Liver (tissue), 9 donors: ENCODE measurements around the gene PDE3B. TPM values are rescaled to one million over a fixed set of nuclear protein-coding genes. Genes with fewer than 3 reads are reported as not detected.

ENCODE experiments used
- DNase-seq: peaks from one replicate; pipeline ENCODE4 v3.0.0-alpha.2; 2017; ENCODE audit warnings: low spot score
- H3K27ac ChIP-seq, 2 donors: one replicate each; pipeline ENCODE4 v1.7.0; 2013; ENCODE audit warnings: inconsistent platforms in 2 of 2, low read length in 2 of 2, control low read depth in 1 of 2, low read depth in 1 of 2, mild to moderate bottlenecking in 1 of 2
- H3K27me3 ChIP-seq, 4 donors: one replicate each; pipeline versions ENCODE4 v1.6.1 to v1.7.0; 2013; ENCODE audit warnings: low read length in 3 of 4, inconsistent platforms in 1 of 4, mild to moderate bottlenecking in 1 of 4, moderate library complexity in 1 of 4; ENCODE audit not compliant: control insufficient read depth in 4 of 4, insufficient read depth in 4 of 4
- H3K36me3 ChIP-seq, 4 donors: one replicate each; pipeline versions ENCODE4 v1.6.1 to v1.7.0; 2013; ENCODE audit warnings: low read length in 3 of 4, mild to moderate bottlenecking in 3 of 4, low read depth in 1 of 4, moderate library complexity in 1 of 4; ENCODE audit not compliant: control insufficient read depth in 4 of 4, insufficient read depth in 3 of 4
- H3K4me1 ChIP-seq, 4 donors: one replicate each; pipeline versions ENCODE4 v1.6.1 to v1.7.0; 2013; ENCODE audit warnings: low read length in 3 of 4, mild to moderate bottlenecking in 3 of 4, moderate library complexity in 1 of 4; ENCODE audit not compliant: control insufficient read depth in 4 of 4, insufficient read depth in 4 of 4
- H3K4me3 ChIP-seq, 3 donors: one replicate each; pipeline versions ENCODE4 v1.6.1 to v1.7.0; 2013; ENCODE audit warnings: low read length in 3 of 3, control low read depth in 1 of 3, low read depth in 1 of 3, mild to moderate bottlenecking in 1 of 3
- H3K9ac ChIP-seq, 2 donors: one replicate each; pipeline ENCODE4 v1.7.0; 2013; ENCODE audit warnings: low read length in 2 of 2, mild to moderate bottlenecking in 2 of 2, moderate library complexity in 2 of 2, control low read depth in 1 of 2, low read depth in 1 of 2
- H3K9me3 ChIP-seq, 4 donors: one replicate each; pipeline versions ENCODE4 v1.6.1 to v1.7.0; 2013; ENCODE audit warnings: low read length in 3 of 4; ENCODE audit not compliant: control insufficient read depth in 4 of 4
- CTCF ChIP-seq: fragments of 150-350 bp; IDR thresholded peaks from 2 replicates; pipeline ENCODE4 v1.5.1; 2017; ENCODE audit warnings: improper control_type of control experiment, low read depth, low read length; ENCODE audit not compliant: missing input control
- EGR1 ChIP-seq, 2 donors: IDR thresholded peaks; 2 replicates each; pipeline ENCODE4 v1.6.1; 2016 to 2018; ENCODE audit warnings: antibody characterized with exemption in 2 of 2, low read depth in 2 of 2
- FOXA2 ChIP-seq: IDR thresholded peaks from 2 replicates; pipeline ENCODE4 v1.6.1; 2016; ENCODE audit warnings: antibody characterized with exemption
- HNF4A ChIP-seq, 2 donors: conservative IDR thresholded peaks; 2 replicates each; pipeline ENCODE4 v1.6.1; 2016; ENCODE audit warnings: antibody characterized with exemption in 2 of 2, mild to moderate bottlenecking in 2 of 2
- HNF4G ChIP-seq: IDR thresholded peaks from 2 replicates; pipeline ENCODE4 v1.6.1; 2016; ENCODE audit warnings: antibody characterized with exemption
- JUND ChIP-seq, 2 donors: IDR thresholded peaks; 2 replicates each; pipeline ENCODE4 v1.6.1; 2016; ENCODE audit warnings: antibody characterized with exemption in 2 of 2
- MAX ChIP-seq: IDR thresholded peaks from 2 replicates; pipeline ENCODE4 v1.6.1; 2016; ENCODE audit warnings: antibody characterized with exemption
- REST ChIP-seq: IDR thresholded peaks from 2 replicates; pipeline ENCODE4 v1.6.1; 2016; ENCODE audit warnings: antibody characterized with exemption, mild to moderate bottlenecking
- RXRA ChIP-seq, 2 donors: IDR thresholded peaks; 2 replicates each; pipeline ENCODE4 v1.6.1; 2017 to 2018; ENCODE audit warnings: antibody characterized with exemption in 2 of 2, mild to moderate bottlenecking in 1 of 2
- SP1 ChIP-seq: IDR thresholded peaks from 2 replicates; pipeline ENCODE4 v1.6.1; 2018; ENCODE audit warnings: antibody characterized with exemption, mild to moderate bottlenecking
- TAF1 ChIP-seq: conservative IDR thresholded peaks from 2 replicates; pipeline ENCODE4 v1.6.1; 2016; ENCODE audit warnings: antibody characterized with exemption, mild to moderate bottlenecking
- YY1 ChIP-seq: IDR thresholded peaks from 2 replicates; pipeline ENCODE4 v1.6.1; 2016; ENCODE audit warnings: antibody characterized with exemption, mild to moderate bottlenecking
- WGBS: extraction: QIAGEN DNeasy Blood & Tissue Kit; methylation state at CpG from one replicate; pipeline ENCODE4 v1.1.7; 2013; 5-methylcytosine and 5-hydroxymethylcytosine counted together
- polyA plus RNA-seq, 2 donors: library from polyadenylated mRNA; stranded (reverse) in 1 of 2; unstranded in 1 of 2; fragments of 200-250 nt in 1 of 2; fragments of >200 nt in 1 of 2; fragmentation: Nextera tagmentation in 1 of 2; extraction: Ambion mirVana in 1 of 2; gene quantifications; one replicate each; pipeline versions ENCODE4 v1.2.1 to v1.2.3, GENCODE V29; 2013 to 2015
- total RNA-seq, 2 donors: library from RNA; depleted of rRNA; stranded (reverse); fragments of >200 nt; gene quantifications; one replicate each; pipeline ENCODE4 v1.2.3, GENCODE V29; 2014
- TF ChIP-seq, protein P1 (sequence below): IDR thresholded peaks from 2 replicates; pipeline ENCODE4 v1.6.1; 2016; ENCODE audit warnings: antibody characterized with exemption
- donor health status: healthy.
- donor health status: healthy.
- donor health status: healthy.
- donor health status: healthy.
- donor health status: healthy.

PDE3B gene
- total and polyA plus RNA-seq, 4 donors, result 11.3 to 43.1 (median 21.7) TPM

DNA sequence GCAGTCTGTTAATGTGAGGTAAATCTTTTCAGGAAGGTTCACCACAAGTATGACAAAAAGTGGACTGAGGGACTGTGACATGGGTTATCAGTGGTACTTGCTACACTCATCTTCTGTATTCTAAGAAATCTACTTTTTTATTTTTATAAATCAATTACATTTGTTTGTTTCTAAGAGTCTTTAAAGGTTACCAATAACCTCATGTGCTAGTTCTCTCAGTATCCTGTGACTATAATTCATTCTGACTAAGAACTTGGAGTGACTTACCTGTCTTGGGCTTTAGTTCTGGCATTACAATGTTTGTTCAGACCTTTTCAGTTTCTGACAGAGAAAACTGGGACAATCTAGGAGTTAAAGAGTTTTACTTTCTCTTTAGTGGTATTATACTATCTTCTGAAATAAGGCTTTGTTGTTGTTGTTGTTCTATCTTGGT, 108.4 kb downstream of the PDE3B start (continued):
- TF ChIP-seq REST, result no peak
- no peak for TF ChIP-seq RXRA (IDR thresholded peaks at IDR 0.05)
- TF ChIP-seq EGR1 (IDR thresholded peaks at IDR 0.05; ENCODE audit: low read depth in 2 of 2), result no peak

DNA sequence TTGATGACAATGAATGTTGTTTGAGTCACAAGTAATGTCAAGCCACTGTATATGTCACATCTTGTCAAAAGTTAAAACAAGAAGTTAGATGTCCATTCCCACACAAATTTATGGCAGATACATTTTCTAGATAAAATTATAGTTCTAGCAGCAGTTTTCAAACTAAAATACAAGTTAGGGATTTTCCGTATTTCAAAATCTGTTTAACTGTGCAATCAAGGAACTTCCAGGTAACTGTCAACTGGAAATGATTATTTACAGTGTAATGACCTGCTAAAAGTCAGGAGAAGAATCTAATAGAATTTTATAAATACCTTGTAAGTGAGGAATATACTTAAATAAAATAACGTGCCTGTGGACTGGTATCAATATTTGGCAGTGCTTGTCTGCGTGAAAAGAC, 111.5 kb downstream of the PDE3B start:
- no peak for DNase-seq
- WGBS, result 62% methylated on average over 3 of the region's 3 CpGs
- TF ChIP-seq TAF1, result no peak
- no peak for TF ChIP-seq CTCF
- no peak for TF ChIP-seq FOXA2
- no peak for TF ChIP-seq HNF4G
- TF ChIP-seq JUND (IDR thresholded peaks at IDR 0.05), result no peak
- TF ChIP-seq HNF4A (conservative IDR thresholded peaks at IDR 0.05), result no peak
- TF ChIP-seq, protein P1, sequence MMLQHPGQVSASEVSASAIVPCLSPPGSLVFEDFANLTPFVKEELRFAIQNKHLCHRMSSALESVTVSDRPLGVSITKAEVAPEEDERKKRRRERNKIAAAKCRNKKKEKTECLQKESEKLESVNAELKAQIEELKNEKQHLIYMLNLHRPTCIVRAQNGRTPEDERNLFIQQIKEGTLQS, result no peak
- TF ChIP-seq YY1, result no peak
- no peak for TF ChIP-seq RXRA (IDR thresholded peaks at IDR 0.05)
- no peak for TF ChIP-seq REST
- no peak for TF ChIP-seq EGR1 (IDR thresholded peaks at IDR 0.05; ENCODE audit: low read depth in 2 of 2)
- TF ChIP-seq SP1, result no peak
- TF ChIP-seq MAX, result no peak

More for the DNA sequence above, 111.5 kb downstream of the PDE3B start:
- peaks cover 0 to 28% (median 7%) of the 10 kb centered on the region in 4 donors for H3K4me1 ChIP-seq
- H3K9ac ChIP-seq, result no peak overlapping the region
- H3K27ac ChIP-seq, result no peak overlapping the region
- no peak overlapping the region for H3K4me3 ChIP-seq
- no peaks in the 10 kb centered on the region for H3K27me3 ChIP-seq
- H3K36me3 ChIP-seq, result no peaks in the 10 kb centered on the region
- H3K9me3 ChIP-seq, result no peaks in the 10 kb centered on the region
